GM08714 (cell line): Measurements from ENCODE around the gene OR2M3.

ENCODE experiments used
- H3K4me3 ChIP-seq: fragments of 200-500 bp; sonication (Bioruptor generic); 2 replicates; pipeline ENCODE4 v1.5.1; 2014; ENCODE audit warnings: mild to moderate bottlenecking, low read length, inconsistent platforms
- ZNF274 ChIP-seq: IDR thresholded peaks from 2 replicates; pipeline ENCODE4 v1.6.1; 2012; ENCODE audit warnings: mild to moderate bottlenecking, low read depth, low read length

The OR2M3 gene

DNA sequence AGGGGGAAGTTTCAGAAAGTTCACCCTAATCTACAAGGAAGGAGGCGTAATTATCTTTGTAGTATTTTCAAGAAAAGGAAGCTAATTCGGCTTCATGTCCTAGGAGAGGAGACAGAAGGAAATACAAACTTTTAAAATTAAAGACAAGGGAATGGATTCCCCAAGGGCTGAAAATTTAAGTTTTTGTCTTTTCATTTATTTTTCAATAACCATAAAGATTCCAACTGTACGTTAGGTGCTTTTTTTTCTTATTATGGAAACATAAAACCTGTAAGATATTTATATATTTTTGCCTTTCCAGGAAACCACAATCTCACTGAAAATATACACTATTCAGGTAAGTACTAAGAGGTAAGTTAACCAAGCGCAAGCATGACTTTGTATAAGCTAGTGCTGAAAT is at the start of gene OR2M3:
TSS of gene OR2M3 (plus strand) at position 301 of the 400 bp plus-strand sequence. CDS start 5,803 bp downstream, outside the sequence.
- H3K4me3 ChIP-seq: no peak within 1 kb of the TSS
- no peak for TF ChIP-seq ZNF274

DNA sequence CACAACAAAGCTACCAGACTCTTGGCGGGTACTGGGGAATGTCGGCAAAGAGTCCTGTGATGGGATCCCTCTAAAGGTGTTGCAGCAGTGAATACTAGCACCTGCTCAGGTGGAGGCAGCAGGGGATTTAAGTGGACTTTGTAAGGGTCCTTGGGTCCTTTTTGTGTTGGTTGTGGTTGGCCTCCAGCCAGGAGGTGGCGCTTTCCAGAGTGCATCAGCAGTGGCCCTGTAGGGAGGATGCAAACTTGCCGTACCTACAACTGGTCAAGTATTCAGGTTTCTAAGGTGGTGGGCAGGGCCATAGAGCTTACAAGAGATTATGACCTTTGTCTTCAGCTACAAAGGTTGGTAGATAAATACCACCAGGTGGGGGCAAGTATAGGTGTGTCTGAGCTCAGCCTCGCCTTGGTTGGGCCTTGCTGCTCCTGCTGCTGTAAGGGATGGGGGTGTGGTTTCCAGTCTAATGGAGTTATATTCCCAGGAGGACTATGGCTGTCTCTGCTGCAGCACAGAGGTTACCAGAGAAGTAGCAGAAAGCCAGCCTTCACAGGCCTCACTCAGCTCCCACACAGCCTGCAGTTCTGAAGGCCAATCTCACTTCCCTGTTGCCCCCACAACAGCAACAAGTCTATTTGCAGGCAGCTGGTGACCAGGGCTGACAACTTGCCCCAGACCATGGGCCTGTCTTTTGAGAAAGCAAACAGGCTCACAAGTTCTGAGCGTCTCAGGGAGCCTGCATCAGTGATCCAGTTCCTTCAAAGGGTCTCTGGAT is 44.8 kb upstream of the OR2M3 start:
- TF ChIP-seq ZNF274: no peak
- H3K4me3 ChIP-seq: no peak overlapping the region

DNA sequence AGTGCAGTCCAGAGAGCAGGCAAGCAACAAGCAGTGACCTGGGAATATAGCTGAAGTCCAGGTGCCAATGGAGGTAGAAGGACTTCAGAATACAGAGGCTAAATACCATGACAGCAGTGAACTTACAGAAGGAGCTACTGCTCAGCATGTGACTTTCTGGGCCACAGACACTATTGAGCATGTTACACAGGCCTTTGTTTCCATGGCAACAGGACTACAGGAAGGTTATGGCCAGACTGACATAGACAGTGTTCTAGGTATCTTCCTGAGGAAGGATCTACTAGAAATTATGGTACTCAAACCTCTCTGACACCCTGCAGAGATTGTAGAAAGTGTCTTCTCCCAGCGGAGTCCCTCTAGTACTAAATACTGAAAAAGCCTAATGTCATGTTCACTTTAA is 41.1 kb upstream of the OR2M3 start:
- no peak overlapping the region for H3K4me3 ChIP-seq
- no peak for TF ChIP-seq ZNF274

DNA sequence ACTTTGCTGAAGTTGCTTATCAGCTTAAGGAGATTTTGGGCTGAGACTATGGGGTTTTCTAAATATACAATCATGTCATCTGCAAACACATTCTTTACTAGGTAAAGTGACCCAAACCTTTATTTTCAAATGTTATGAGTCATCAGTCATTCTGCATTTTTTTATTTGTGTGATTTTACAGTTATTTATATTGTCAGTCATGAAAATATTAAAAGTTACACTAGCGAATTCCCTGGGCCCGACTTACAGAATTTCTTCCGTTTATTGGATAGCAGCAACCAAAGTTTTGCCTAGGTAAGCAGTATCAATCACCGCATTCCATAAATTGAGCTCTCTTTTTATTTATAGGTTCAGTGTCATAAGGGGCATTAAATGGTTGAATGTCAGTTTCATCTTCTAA is 38.3 kb upstream of the OR2M3 start:
- H3K4me3 ChIP-seq: no peak overlapping the region
- no peak for TF ChIP-seq ZNF274

DNA sequence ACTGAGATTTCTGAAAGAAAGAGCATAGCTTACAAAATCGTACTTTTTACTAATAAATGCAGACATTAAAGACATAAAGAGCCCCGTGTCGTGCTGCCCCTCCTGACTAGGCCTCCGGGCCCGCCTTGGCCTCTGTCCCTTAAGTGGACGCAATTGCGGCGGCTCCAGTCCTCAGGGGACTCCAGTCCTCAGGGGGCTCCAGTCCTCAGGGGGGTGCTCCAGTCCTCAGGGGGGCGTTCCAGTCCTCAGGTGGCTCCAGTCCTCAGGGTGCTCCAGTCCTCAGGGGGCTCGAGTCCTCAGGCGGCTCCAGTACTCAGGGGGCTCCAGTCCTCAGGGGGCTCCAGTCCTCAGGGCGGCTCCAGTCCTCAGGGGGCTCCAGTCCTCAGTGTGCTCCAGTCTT is 33.0 kb upstream of the OR2M3 start:
- TF ChIP-seq ZNF274: no peak

GRCh38 chr1:248165186-248165585 is 31.9 kb upstream of the OR2M3 start:
- H3K4me3 ChIP-seq: no peak overlapping the region
- no peak for TF ChIP-seq ZNF274

More for the DNA sequence above, 33.0 kb upstream of the OR2M3 start:
- no peak overlapping the region for H3K4me3 ChIP-seq

DNA sequence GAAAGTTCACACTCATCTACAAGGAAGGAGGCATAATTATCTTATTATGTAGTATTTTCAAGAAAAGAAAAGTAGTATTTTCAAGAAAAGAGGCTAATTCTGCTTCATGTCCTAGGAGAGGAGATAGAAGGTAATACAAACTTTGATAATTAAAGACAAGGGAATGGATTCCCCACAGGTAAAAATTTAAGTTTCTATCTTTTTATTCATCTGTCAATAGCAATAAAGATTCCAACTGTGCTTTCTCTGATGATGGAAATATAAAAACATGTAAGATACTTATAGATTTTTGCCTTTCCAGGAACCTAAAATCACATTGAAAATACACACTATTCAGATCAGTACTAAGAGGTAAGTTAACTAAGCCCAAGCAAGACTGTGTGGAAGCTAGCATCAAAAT is 22.5 kb upstream of the OR2M3 start, which contains the start of gene OR2M2:
TSS of gene OR2M2 (plus strand) at position 301 of the 400 bp plus-strand sequence. CDS start 5,165 bp downstream, outside the sequence.
- H3K4me3 ChIP-seq: no peak within 1 kb of the TSS
- TF ChIP-seq ZNF274: no peak

DNA sequence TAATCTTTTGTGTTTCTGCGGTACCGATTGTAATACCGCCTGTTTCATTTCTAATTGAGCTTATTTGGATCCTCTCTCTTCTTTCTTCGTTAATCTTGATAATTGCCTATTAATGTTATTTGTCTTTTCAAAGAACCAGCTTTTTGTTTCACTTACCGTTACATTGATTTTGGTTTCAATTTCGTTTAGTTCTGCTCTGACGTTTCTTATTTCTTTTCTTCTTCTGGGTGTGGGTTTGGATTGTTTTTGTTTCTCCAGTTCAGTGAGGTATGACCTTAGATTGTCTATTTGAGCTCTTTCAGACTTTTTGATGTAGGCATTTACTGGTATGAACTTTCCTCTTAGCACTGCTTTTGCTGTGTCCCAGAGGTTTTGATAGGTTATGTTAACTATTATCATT is 13.1 kb upstream of the OR2M3 start:
- no peak overlapping the region for H3K4me3 ChIP-seq
- TF ChIP-seq ZNF274: no peak

- TF ChIP-seq ZNF274: no peak
- H3K4me3 ChIP-seq: no peak overlapping the region
Observed at GRCh38 chr1:248187363-248187762, 9.7 kb upstream of the OR2M3 start.

GRCh38 chr1:248189026-248189425 is 8.0 kb upstream of the OR2M3 start:
- H3K4me3 ChIP-seq: no peak overlapping the region
- TF ChIP-seq ZNF274: no peak

DNA sequence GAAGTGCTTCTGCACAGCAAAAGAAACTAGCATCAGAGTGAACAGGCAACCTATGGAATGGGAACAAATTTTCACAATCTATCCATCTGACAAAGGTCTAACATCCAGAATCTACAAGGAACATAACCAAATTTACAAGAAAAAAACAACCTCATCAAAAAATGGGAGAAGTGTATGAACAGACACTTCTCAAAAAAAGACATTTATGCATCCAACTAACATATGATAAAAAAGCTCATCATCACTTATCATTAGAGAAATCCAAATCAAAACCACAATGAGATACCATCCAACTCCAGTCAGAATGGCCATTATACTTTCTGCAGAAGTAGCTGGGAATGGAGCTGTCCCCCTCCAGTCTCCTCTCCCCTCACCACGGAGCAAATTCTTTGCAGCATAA is 2.9 kb upstream of the OR2M3 start:
- H3K4me3 ChIP-seq: no peak overlapping the region
- no peak for TF ChIP-seq ZNF274

DNA sequence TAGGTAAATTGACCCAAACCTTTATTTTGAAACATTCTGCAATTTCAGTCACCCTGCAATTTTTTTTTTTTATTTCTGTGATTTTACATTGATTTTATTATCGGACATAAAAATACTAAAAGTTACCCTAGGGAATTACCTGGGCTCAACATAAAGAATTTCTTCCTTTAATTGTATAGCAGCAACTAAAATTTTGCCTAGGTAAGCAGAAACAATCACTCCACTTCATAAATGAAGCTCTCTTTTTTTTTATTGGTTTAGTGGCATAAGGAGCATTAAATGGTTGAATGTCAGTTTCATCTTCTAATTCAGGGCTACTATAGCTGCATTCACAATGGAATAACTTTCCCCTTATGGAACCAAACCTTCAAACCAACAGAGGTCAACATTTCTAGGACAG is 18.8 kb downstream of the OR2M3 start:
- TF ChIP-seq ZNF274: no peak
- no peak overlapping the region for H3K4me3 ChIP-seq

GRCh38 chr1:248225537-248225936 is 28.5 kb downstream of the OR2M3 start:
- no peak overlapping the region for H3K4me3 ChIP-seq
- TF ChIP-seq ZNF274: no peak

GRCh38 chr1:248229360-248229908 is 32.4 kb downstream of the OR2M3 start:
- no peak for TF ChIP-seq ZNF274
- no peak overlapping the region for H3K4me3 ChIP-seq

DNA sequence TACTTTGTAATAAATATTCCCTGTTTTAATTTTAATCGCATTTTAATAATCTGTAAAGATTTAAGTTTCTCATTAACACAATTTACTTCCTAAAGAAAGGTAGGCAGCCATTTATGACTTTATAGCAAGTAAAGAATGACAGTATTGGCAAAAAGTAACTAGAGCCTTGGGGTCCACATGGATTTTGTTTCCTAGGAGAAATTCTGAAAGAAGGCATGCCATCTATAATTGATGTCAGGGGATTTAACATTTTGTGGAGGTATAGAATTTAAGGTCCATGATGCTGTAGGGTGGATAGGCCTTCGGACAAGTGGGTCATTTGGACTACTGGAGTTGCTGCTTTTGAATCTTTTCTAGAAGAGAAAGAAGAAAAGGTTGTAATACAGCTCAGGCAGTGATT is 34.1 kb downstream of the OR2M3 start, which contains the start of gene OR2M4:
TSS of gene OR2M4 (plus strand) at position 301 of the 400 bp plus-strand sequence. CDS start 7,512 bp downstream, outside the sequence.
- TF ChIP-seq ZNF274: no peak
- H3K4me3 ChIP-seq: no peak within 1 kb of the TSS

DNA sequence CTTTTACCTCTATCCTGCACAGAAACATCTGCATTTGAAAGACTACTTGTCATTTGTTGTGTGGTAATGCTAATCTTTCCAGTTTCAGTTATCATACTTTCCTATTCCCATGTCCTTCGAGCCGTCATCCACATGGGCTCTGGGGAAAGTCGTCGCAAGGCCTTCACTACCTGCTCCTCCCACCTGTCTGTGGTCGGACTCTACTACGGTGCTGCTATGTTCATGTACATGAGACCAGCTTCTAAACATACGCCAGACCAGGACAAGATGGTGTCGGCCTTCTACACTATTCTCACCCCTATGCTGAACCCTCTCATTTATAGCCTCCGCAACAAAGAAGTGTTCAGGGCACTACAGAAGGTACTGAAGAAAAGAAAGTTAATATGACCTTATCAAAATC is 42.4 kb downstream of the OR2M3 start:
- H3K4me3 ChIP-seq: no peak overlapping the region
- no peak for TF ChIP-seq ZNF274
